Urinary bladder (tissue), 4 donors: ENCODE measurements around the gene DLG5. TPM values are rescaled to one million over a fixed set of nuclear protein-coding genes. Genes with fewer than 3 reads are reported as not detected.

Experiments used
- DNase-seq: peaks from one replicate; pipeline ENCODE4 v3.0.0-alpha.2; 2015; ENCODE audit errors: extremely low spot score
- H3K27ac ChIP-seq: one replicate; pipeline ENCODE4 v1.5.1; 2013; ENCODE audit warnings: low read depth, mild to moderate bottlenecking, moderate library complexity
- H3K36me3 ChIP-seq: one replicate; pipeline ENCODE4 v1.6.1; 2013; ENCODE audit warnings: mild to moderate bottlenecking, moderate library complexity; ENCODE audit not compliant: insufficient read depth
- H3K4me1 ChIP-seq: one replicate; pipeline ENCODE4 v1.6.1; 2013; ENCODE audit warnings: mild to moderate bottlenecking, moderate library complexity; ENCODE audit not compliant: insufficient read depth
- H3K4me3 ChIP-seq: one replicate; pipeline ENCODE4 v1.5.1; 2013; ENCODE audit warnings: low read depth, low read length
- WGBS: extraction: QIAGEN DNeasy Blood & Tissue Kit; methylation state at CpG from one replicate; pipeline ENCODE4 v1.1.7; 2013; 5-methylcytosine and 5-hydroxymethylcytosine counted together
- polyA plus RNA-seq: library from polyadenylated mRNA; stranded (reverse); fragments of 200-250 nt; gene quantifications from one replicate; pipeline ENCODE4 v1.2.3, GENCODE V29; 2013
- total RNA-seq: library from RNA; depleted of rRNA; stranded (reverse); fragments of >200 nt; gene quantifications from one replicate; pipeline ENCODE4 v1.2.3, GENCODE V29; 2014
- donor health status: healthy with polysubstance abuse.
- donor health status: healthy.

DLG5 gene
- total and polyA plus RNA-seq, 2 donors: 30.3 to 36.9 TPM

- Histone ChIP-seq H3K4me1 (peaks cover 3% of the 10 kb centered on the region), H3K27ac (no peak overlapping the region), H3K4me3 (no peak overlapping the region), H3K36me3 (no peaks in the 10 kb centered on the region)
- 88% methylated on average over 5 of the region's 5 CpGs for WGBS
- DNase-seq: no peak
These were observed 24.4 kb downstream of the DLG5 start for GRCh38 chr10:77902159-77902558.

GRCh38 chr10:77901743-77902142 is 24.8 kb downstream of the DLG5 start:
- Histone ChIP-seq H3K4me1 (peaks cover 3% of the 10 kb centered on the region), H3K36me3 (no peaks in the 10 kb centered on the region), H3K27ac (no peak overlapping the region), H3K4me3 (no peak overlapping the region)
- DNase-seq: no peak
- WGBS: 70% methylated on average over 6 of the region's 6 CpGs

- peaks cover 3% of the 10 kb centered on the region for H3K4me1 ChIP-seq
- DNase-seq: no peak
- peak overlapping the region; percentile 75 for H3K27ac ChIP-seq
- no peaks in the 10 kb centered on the region for H3K36me3 ChIP-seq
- 64% methylated on average over 4 of the region's 4 CpGs for WGBS
- no peak overlapping the region for H3K4me3 ChIP-seq
These were observed 26.9 kb downstream of the DLG5 start for GRCh38 chr10:77899690-77900089.

- 60% methylated on average over 4 of the region's 4 CpGs for WGBS
- Histone ChIP-seq H3K36me3 (no peaks in the 10 kb centered on the region), H3K4me3 (no peak overlapping the region), H3K4me1 (peaks cover 3% of the 10 kb centered on the region), H3K27ac (peak overlapping the region; percentile 75)
- DNase-seq: no peak
These were observed 27.5 kb downstream of the DLG5 start for GRCh38 chr10:77899080-77899477.

- H3K4me1 ChIP-seq: peaks cover 3% of the 10 kb centered on the region
- no peaks in the 10 kb centered on the region for H3K36me3 ChIP-seq
- H3K4me3 ChIP-seq: no peak overlapping the region
- 39% methylated on average over 19 of the region's 19 CpGs for WGBS
- peak overlapping the region; percentile 28 for H3K27ac ChIP-seq
- DNase-seq: peak; percentile 70
These were observed 28.1 kb downstream of the DLG5 start for GRCh38 chr10:77898323-77899079.

- no peak overlapping the region for H3K4me3 ChIP-seq
- no peaks in the 10 kb centered on the region for H3K36me3 ChIP-seq
- H3K4me1 ChIP-seq: peaks cover 3% of the 10 kb centered on the region
- no peak overlapping the region for H3K27ac ChIP-seq
- no peak for DNase-seq
- WGBS: 67% methylated on average over 3 of the region's 3 CpGs
These were observed 30.5 kb downstream of the DLG5 start for GRCh38 chr10:77896058-77896457.

- H3K27ac ChIP-seq: no peak overlapping the region
- DNase-seq: no peak
- no peak overlapping the region for H3K4me3 ChIP-seq
- H3K36me3 ChIP-seq: no peaks in the 10 kb centered on the region
- 72% methylated on average over 3 of the region's 3 CpGs for WGBS
- H3K4me1 ChIP-seq: no peaks in the 10 kb centered on the region
These were observed 32.5 kb downstream of the DLG5 start for GRCh38 chr10:77894058-77894457.

- no peaks in the 10 kb centered on the region for H3K36me3 ChIP-seq
- no peak overlapping the region for H3K27ac ChIP-seq
- 92% methylated on average over 8 of the region's 8 CpGs for WGBS
- no peak for DNase-seq
- no peak overlapping the region for H3K4me3 ChIP-seq
- H3K4me1 ChIP-seq: no peaks in the 10 kb centered on the region
These were observed 33.2 kb downstream of the DLG5 start for GRCh38 chr10:77893386-77893785.

- H3K4me3 ChIP-seq: no peak overlapping the region
- peaks cover 3% of the 10 kb centered on the region for H3K4me1 ChIP-seq
- H3K36me3 ChIP-seq: no peaks in the 10 kb centered on the region
- peak overlapping the region; percentile 4 for H3K27ac ChIP-seq
- DNase-seq: no peak
- WGBS: 79% methylated on average over 5 of the region's 5 CpGs
These were observed 33.8 kb downstream of the DLG5 start for GRCh38 chr10:77892761-77893160.

GRCh38 chr10:77892021-77892739 is 34.4 kb downstream of the DLG5 start:
- 56% methylated on average over 8 of the region's 8 CpGs for WGBS
- no peak overlapping the region for H3K4me3 ChIP-seq
- H3K27ac ChIP-seq: no peak overlapping the region
- H3K36me3 ChIP-seq: no peaks in the 10 kb centered on the region
- peaks cover 3% of the 10 kb centered on the region for H3K4me1 ChIP-seq
- DNase-seq: no peak

GRCh38 chr10:77890097-77890496 is 36.5 kb downstream of the DLG5 start:
- Histone ChIP-seq H3K27ac (no peak overlapping the region), H3K4me1 (peaks cover 3% of the 10 kb centered on the region), H3K4me3 (no peak overlapping the region), H3K36me3 (no peaks in the 10 kb centered on the region)
- 83% methylated on average over 7 of the region's 7 CpGs for WGBS
- DNase-seq: no peak

GRCh38 chr10:77889277-77889903 is 37.2 kb downstream of the DLG5 start:
- Histone ChIP-seq H3K27ac (no peak overlapping the region), H3K4me1 (peaks cover 3% of the 10 kb centered on the region), H3K4me3 (no peak overlapping the region), H3K36me3 (no peaks in the 10 kb centered on the region)
- no peak for DNase-seq
- 75% methylated on average over 8 of the region's 8 CpGs for WGBS

- no peak overlapping the region for H3K4me3 ChIP-seq
- DNase-seq: no peak
- peaks cover 3% of the 10 kb centered on the region for H3K4me1 ChIP-seq
- H3K27ac ChIP-seq: peak overlapping the region; percentile 50
- H3K36me3 ChIP-seq: no peaks in the 10 kb centered on the region
- WGBS: 49% methylated on average over 7 of the region's 7 CpGs
These were observed 38.2 kb downstream of the DLG5 start for GRCh38 chr10:77888356-77888703.
